Activated CD4-positive, alpha-beta memory T cell treated with anti-CD3 and anti-CD28 coated beads, Interleukin-2, amount 10 ng/mL, durations not matched to agents 7 days and 5 days (primary cell): ENCODE results near the gene ZC3HAV1. TPM values are rescaled to one million over a fixed set of nuclear protein-coding genes. Genes with fewer than 3 reads are reported as not detected.
"Not testable (repeated sequence)": the region's sequence is repeated elsewhere in the genome, so short reads cannot be mapped to it uniquely, and the experiment has no call there.

Source experiments
- CTCF ChIA-PET: fragments of 350-600 bp; sonication (Branson Sonifier 250); formaldehyde crosslinking; loops from one replicate; lab custom pipeline; 2021; ENCODE audit warnings: antibody characterized with exemption, inconsistent platforms; lab: Charles Lee
- POLR2A ChIA-PET: fragments of 350-600 bp; sonication (Branson Sonifier 250); formaldehyde crosslinking; loops from one replicate; lab custom pipeline; 2021; ENCODE audit warnings: antibody characterized with exemption; lab: Charles Lee
- DNase-seq: peaks from one replicate; pipeline ENCODE4 v3.0.0-alpha.2; 2020
- H3K27ac Mint-ChIP-seq: one replicate; pipeline ENCODE4 v1.8.0; 2021; ENCODE audit warnings: mild to moderate bottlenecking, mixed read lengths
- H3K27me3 Mint-ChIP-seq: one replicate; pipeline ENCODE4 v1.8.0; 2021; ENCODE audit warnings: mixed read lengths
- H3K36me3 Mint-ChIP-seq: one replicate; pipeline ENCODE4 v1.8.0; 2021; ENCODE audit warnings: low read depth, mixed read lengths
- H3K4me1 Mint-ChIP-seq: one replicate; pipeline ENCODE4 v1.8.0; 2021; ENCODE audit warnings: mixed read lengths
- H3K4me3 Mint-ChIP-seq: one replicate; pipeline ENCODE4 v1.8.0; 2021; ENCODE audit warnings: mild to moderate bottlenecking, mixed read lengths
- H3K9me3 Mint-ChIP-seq: one replicate; pipeline ENCODE4 v1.8.0; 2021; ENCODE audit warnings: mixed read lengths
- total RNA-seq, 2 experiments: library from RNA; stranded (reverse); gene quantifications; one replicate each; pipeline ENCODE4 v1.2.3, GENCODE V29; 2021

ZC3HAV1 gene
- total RNA-seq, 2 experiments from 2014 or later, result 129 to 133 TPM

DNA sequence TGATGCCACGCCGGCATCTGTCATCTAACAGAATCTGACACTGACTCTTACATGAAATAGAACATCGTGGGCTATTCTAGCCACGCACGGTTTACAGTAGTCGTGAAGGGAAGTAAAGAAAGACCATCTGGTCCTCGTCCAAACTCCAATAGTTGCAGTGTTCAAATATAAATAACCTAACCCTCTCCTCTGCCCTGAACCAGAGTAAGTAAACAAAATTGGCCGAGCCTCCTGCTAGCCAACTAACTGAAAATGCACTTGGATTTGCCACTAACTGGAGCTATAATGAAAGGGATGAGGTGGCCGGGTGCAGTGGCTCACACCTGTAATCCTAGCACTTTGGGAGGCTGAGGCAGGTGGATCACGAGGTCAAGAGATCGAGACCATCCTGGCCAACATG, 44.2 kb downstream of the ZC3HAV1 start:
- Mint-ChIP-seq H3K4me3 (no peak overlapping the region), H3K27ac (peak overlapping the region; percentile 2)
- no peak for DNase-seq

DNA sequence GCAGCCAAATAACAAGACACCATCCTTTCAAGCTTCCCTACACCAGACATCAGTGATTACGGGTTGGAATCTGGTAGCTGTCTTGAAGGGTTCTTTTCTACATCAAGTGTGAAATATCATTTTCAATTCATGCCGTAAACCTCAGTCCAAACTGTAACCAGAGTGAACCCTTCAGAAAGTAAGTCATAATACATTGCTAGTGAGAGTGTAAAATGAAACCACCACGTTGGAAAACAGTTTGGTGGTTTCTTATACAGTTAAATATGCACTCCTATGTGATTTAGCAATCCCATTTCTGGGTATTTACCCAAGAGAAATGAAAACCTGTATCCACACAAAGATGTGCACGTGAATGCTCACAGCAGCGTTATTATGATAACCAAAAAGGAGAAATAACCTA, 48.1 kb downstream of the ZC3HAV1 start:
- no peak for DNase-seq
- no peaks in the 10 kb centered on the region for H3K9me3 Mint-ChIP-seq
- H3K4me1 Mint-ChIP-seq, result peaks cover 74% of the 10 kb centered on the region
- POLR2A ChIA-PET, result interaction anchor here (0.9 to 14.5 kb wide), 5 partner anchors 8 to 30 kb away, joined by 3 to 171 read pairs (median 6); no protein-coding TSS in a partner anchor
- CTCF ChIA-PET, result interaction anchor here (1.0 to 3.6 kb wide), 3 partner anchors 13 to 44 kb away, joined by 3 to 18 read pairs (median 12); no protein-coding TSS in a partner anchor
- no peaks in the 10 kb centered on the region for H3K27me3 Mint-ChIP-seq
- peak overlapping the region; percentile 68 for H3K27ac Mint-ChIP-seq
- H3K4me3 Mint-ChIP-seq, result no peak overlapping the region
- peaks cover 89% of the 10 kb centered on the region for H3K36me3 Mint-ChIP-seq

More for the DNA sequence above, 44.2 kb downstream of the ZC3HAV1 start:
- ChIA-PET POLR2A (interaction anchor here (0.7 to 14.5 kb wide), 8 partner anchors 10 to 295 kb away, joined by 3 to 171 read pairs (median 4); partner anchors contain the start of gene LUC7L2), CTCF (interaction anchor here (1.3 to 2.6 kb wide), 5 partner anchors 10 to 179 kb away, joined by 3 to 17 read pairs (median 6); no protein-coding TSS in a partner anchor)
- no peaks in the 10 kb centered on the region for H3K27me3 Mint-ChIP-seq
- H3K4me1 Mint-ChIP-seq, result peaks cover 80% of the 10 kb centered on the region
- peaks cover 93% of the 10 kb centered on the region for H3K36me3 Mint-ChIP-seq
- no peaks in the 10 kb centered on the region for H3K9me3 Mint-ChIP-seq

- ChIA-PET CTCF (interaction anchor here (1.2 to 3.6 kb wide), 5 partner anchors 8 to 174 kb away, joined by 3 to 18 read pairs (median 8); no protein-coding TSS in a partner anchor), POLR2A (interaction anchor here (0.9 to 14.5 kb wide), 7 partner anchors 9 to 30 kb away, joined by 3 to 171 read pairs (median 5); no protein-coding TSS in a partner anchor)
- peaks cover 89% of the 10 kb centered on the region for H3K36me3 Mint-ChIP-seq
- no peak for DNase-seq
- no peak overlapping the region for H3K4me3 Mint-ChIP-seq
- no peaks in the 10 kb centered on the region for H3K9me3 Mint-ChIP-seq
- H3K27ac Mint-ChIP-seq, result peak overlapping the region; percentile 68
- no peaks in the 10 kb centered on the region for H3K27me3 Mint-ChIP-seq
- H3K4me1 Mint-ChIP-seq, result peaks cover 73% of the 10 kb centered on the region
Observed at GRCh38 chr7:139060695-139061237, 48.8 kb downstream of the ZC3HAV1 start.

DNA sequence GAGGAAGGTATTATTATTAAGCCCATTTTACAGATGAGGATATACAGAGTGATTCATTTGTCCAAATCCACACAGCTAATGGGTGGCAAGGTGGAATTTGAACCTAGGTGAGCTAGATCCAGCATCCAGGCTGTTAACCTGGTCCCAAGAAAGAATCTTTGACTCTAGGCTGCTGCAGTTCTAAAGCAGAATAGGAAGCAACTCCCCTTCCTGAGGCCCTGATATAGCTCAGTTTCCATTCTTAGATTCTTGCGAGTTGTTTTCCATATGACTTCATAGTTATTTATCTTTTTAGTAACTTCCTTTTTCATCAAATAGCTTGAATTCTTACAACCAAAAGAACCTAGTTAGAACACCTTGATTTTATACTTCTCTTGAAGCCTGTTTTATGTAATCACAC, 49.6 kb downstream of the ZC3HAV1 start:
- Mint-ChIP-seq H3K27ac (peak overlapping the region; percentile 68), H3K4me3 (no peak overlapping the region), H3K4me1 (peaks cover 66% of the 10 kb centered on the region), H3K36me3 (peaks cover 89% of the 10 kb centered on the region), H3K27me3 (no peaks in the 10 kb centered on the region), H3K9me3 (no peaks in the 10 kb centered on the region)
- POLR2A ChIA-PET, result interaction anchor here (1.1 to 14.5 kb wide), 8 partner anchors 9 to 35 kb away, joined by 3 to 171 read pairs (median 4); no protein-coding TSS in a partner anchor
- CTCF ChIA-PET, result interaction anchor here (1.2 to 3.6 kb wide), 6 partner anchors 9 to 173 kb away, joined by 3 to 18 read pairs (median 6); no protein-coding TSS in a partner anchor
- no peak for DNase-seq

GRCh38 chr7:139058943-139059342, 50.6 kb downstream of the ZC3HAV1 start:
- H3K4me1 Mint-ChIP-seq, result peaks cover 62% of the 10 kb centered on the region
- peak overlapping the region; percentile 53 for H3K27ac Mint-ChIP-seq
- no peaks in the 10 kb centered on the region for H3K9me3 Mint-ChIP-seq
- no peak for DNase-seq
- peaks cover 89% of the 10 kb centered on the region for H3K36me3 Mint-ChIP-seq
- H3K4me3 Mint-ChIP-seq, result no peak overlapping the region
- ChIA-PET CTCF (interaction anchor here (0.7 to 3.6 kb wide), 4 partner anchors 12 to 172 kb away, joined by 3 to 12 read pairs (median 6); no protein-coding TSS in a partner anchor), POLR2A (interaction anchor here (0.7 to 14.5 kb wide), 6 partner anchors 10 to 36 kb away, joined by 3 to 171 read pairs (median 4); no protein-coding TSS in a partner anchor)
- no peaks in the 10 kb centered on the region for H3K27me3 Mint-ChIP-seq

GRCh38 chr7:139055674-139056073, 53.8 kb downstream of the ZC3HAV1 start:
- POLR2A ChIA-PET, result no interaction called here
- CTCF ChIA-PET, result interaction anchor here (2.1 kb wide), 1 partner anchor 19 kb away, joined by 7 read pairs; no protein-coding TSS in a partner anchor
- Mint-ChIP-seq H3K9me3 (no peaks in the 10 kb centered on the region), H3K36me3 (peaks cover 85% of the 10 kb centered on the region), H3K27me3 (no peaks in the 10 kb centered on the region), H3K27ac (peak overlapping the region; percentile 54), H3K4me3 (no peak overlapping the region), H3K4me1 (peaks cover 53% of the 10 kb centered on the region)
- no peak for DNase-seq

DNA sequence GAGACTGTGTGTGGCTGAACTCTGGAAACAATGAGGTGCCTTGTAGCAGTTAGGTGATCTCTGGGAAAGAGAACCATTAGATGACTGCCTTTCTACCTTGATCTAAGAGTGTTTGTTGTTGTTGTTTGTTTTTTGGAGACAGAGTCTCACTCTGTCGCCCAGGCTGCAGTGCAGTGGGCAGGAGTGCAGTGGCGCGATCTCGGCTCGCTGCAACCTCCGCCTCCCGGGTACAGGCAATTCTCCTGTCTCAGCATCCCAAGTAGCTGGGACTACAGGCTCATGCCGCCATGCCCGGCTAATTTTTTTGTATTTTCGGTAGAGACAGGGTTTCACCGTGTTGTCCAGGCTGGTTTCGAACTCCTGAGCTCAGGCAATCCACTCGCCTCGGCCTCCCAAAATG, 54.9 kb downstream of the ZC3HAV1 start:
- CTCF ChIA-PET, result interaction anchor here (1.2 to 3.3 kb wide), 3 partner anchors 15 to 37 kb away, joined by 3 to 17 read pairs (median 7); no protein-coding TSS in a partner anchor
- H3K27ac Mint-ChIP-seq, DNase-seq, H3K27me3 Mint-ChIP-seq, H3K9me3 Mint-ChIP-seq, H3K4me3 Mint-ChIP-seq: not testable (repeated sequence)
- peaks cover 86% of the 10 kb centered on the region for H3K36me3 Mint-ChIP-seq
- POLR2A ChIA-PET, result interaction anchor here (0.6 to 11.9 kb wide), 3 partner anchors 10 to 20 kb away, joined by 3 to 171 read pairs (median 4); no protein-coding TSS in a partner anchor
- H3K4me1 Mint-ChIP-seq, result peaks cover 50% of the 10 kb centered on the region

DNA sequence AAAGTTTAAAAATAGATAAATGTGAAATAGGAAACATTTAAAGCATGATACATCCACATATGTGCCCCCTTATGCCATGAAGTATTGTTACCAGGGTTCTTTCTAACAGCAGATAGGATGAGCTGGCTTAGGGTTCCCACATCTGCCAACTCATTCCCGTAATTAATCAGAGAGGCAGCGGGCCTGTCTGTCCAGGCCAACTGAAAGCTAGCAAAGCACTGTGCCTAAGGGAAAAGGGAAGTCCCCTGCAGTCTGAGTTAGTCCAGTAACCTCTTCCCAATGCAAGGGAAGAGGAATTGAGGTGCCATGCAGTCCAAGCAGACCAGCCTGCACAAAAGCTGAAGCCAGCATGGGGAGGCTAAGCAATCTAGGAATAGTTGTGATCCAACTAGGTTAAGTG, 55.4 kb downstream of the ZC3HAV1 start:
- CTCF ChIA-PET, result interaction anchor here (0.9 to 3.3 kb wide), 7 partner anchors 9 to 167 kb away, joined by 3 to 17 read pairs (median 5); no protein-coding TSS in a partner anchor
- Mint-ChIP-seq H3K27ac (no peak overlapping the region), H3K4me1 (peaks cover 56% of the 10 kb centered on the region), H3K27me3 (no peaks in the 10 kb centered on the region), H3K4me3 (no peak overlapping the region), H3K36me3 (peaks cover 89% of the 10 kb centered on the region), H3K9me3 (no peaks in the 10 kb centered on the region)
- DNase-seq, result no peak
- POLR2A ChIA-PET, result interaction anchor here (0.6 to 11.9 kb wide), 3 partner anchors 9 to 21 kb away, joined by 3 to 171 read pairs (median 4); no protein-coding TSS in a partner anchor

DNA sequence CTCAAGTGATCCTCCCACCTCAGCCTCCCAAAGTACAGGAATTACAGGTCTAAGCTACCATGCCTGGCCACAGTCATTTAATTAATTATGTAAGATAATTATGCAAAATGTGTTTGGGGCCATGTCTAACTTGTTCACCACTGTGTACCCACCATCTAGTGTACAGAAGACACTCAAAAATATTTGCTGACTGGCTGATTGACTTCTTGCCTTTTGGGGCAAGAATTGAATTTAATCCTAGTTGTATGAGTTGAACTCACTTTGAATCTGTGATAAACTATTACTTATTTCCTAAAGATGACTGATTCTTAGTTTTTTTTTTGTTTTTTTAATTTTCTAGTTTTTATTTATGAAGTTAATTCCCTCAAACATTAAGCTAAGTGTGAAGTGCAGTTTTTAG, 57.9 kb downstream of the ZC3HAV1 start:
- DNase-seq, result no peak
- Mint-ChIP-seq H3K27ac (peak overlapping the region; percentile 58), H3K4me3 (no peak overlapping the region), H3K27me3 (no peaks in the 10 kb centered on the region), H3K36me3 (peaks cover 93% of the 10 kb centered on the region), H3K9me3 (no peaks in the 10 kb centered on the region), H3K4me1 (peaks cover 65% of the 10 kb centered on the region)
- ChIA-PET POLR2A (interaction anchor here (0.6 to 11.9 kb wide), 3 partner anchors 13 to 1131 kb away, joined by 3 to 171 read pairs (median 9); no protein-coding TSS in a partner anchor), CTCF (interaction anchor here (0.7 to 3.3 kb wide), 7 partner anchors 10 to 169 kb away, joined by 3 to 17 read pairs (median 4); no protein-coding TSS in a partner anchor)

DNA sequence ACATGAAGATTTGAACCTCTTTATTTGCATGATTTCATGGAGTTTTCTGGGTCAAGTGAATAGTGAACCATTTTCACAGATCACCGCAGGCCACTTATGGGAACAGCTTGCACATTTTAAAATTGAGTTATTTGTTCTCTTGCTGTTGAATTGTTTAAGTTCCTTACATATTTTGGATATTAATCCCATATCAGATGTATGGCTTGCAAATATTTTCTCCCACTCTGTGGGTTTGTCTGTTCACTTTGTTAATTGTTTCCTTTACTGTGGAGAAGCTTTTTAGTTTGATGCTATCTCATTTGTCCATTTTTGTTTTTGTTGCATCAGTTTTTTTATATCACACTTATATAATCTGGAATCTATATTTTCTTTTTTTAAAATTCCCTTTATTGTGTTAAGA, 59.6 kb downstream of the ZC3HAV1 start:
- Mint-ChIP-seq H3K4me1 (peaks cover 76% of the 10 kb centered on the region), H3K36me3 (peaks cover 93% of the 10 kb centered on the region)

GRCh38 chr7:139049111-139049510, 60.4 kb downstream of the ZC3HAV1 start:
- CTCF ChIA-PET, result interaction anchor here (0.8 to 1.9 kb wide), 6 partner anchors 14 to 173 kb away, joined by 3 to 7 read pairs (median 4); no protein-coding TSS in a partner anchor
- H3K36me3 Mint-ChIP-seq, result peaks cover 92% of the 10 kb centered on the region
- no peak overlapping the region for H3K4me3 Mint-ChIP-seq
- H3K9me3 Mint-ChIP-seq, result no peaks in the 10 kb centered on the region
- H3K4me1 Mint-ChIP-seq, result peaks cover 79% of the 10 kb centered on the region
- peak overlapping the region; percentile 73 for H3K27ac Mint-ChIP-seq
- POLR2A ChIA-PET, result interaction anchor here (1.3 to 11.9 kb wide), 8 partner anchors 12 to 163 kb away, joined by 3 to 171 read pairs (median 8); partner anchors contain the start of gene ZC3HAV1L
- no peaks in the 10 kb centered on the region for H3K27me3 Mint-ChIP-seq
- no peak for DNase-seq

More for the DNA sequence above, 59.6 kb downstream of the ZC3HAV1 start:
- no peak overlapping the region for H3K4me3 Mint-ChIP-seq
- peak overlapping the region; percentile 73 for H3K27ac Mint-ChIP-seq
- CTCF ChIA-PET, result interaction anchor here (1.3 to 2.2 kb wide), 4 partner anchors 22 to 163 kb away, joined by 3 to 7 read pairs (median 5); no protein-coding TSS in a partner anchor
- no peak for DNase-seq
- POLR2A ChIA-PET, result interaction anchor here (1.5 to 11.9 kb wide), 6 partner anchors 13 to 45 kb away, joined by 3 to 171 read pairs (median 8); partner anchors contain the start of gene ZC3HAV1L
- H3K9me3 Mint-ChIP-seq, result no peaks in the 10 kb centered on the region
- no peaks in the 10 kb centered on the region for H3K27me3 Mint-ChIP-seq

GRCh38 chr7:139047970-139048369, 61.5 kb downstream of the ZC3HAV1 start:
- Mint-ChIP-seq H3K27ac (peak overlapping the region; percentile 84), H3K4me3 (no peak overlapping the region), H3K27me3 (no peaks in the 10 kb centered on the region), H3K4me1 (peaks cover 79% of the 10 kb centered on the region), H3K36me3 (peaks cover 91% of the 10 kb centered on the region), H3K9me3 (no peaks in the 10 kb centered on the region)
- DNase-seq, result peak; percentile 61
- POLR2A ChIA-PET, result interaction anchor here (1.2 to 11.9 kb wide), 7 partner anchors 11 to 162 kb away, joined by 3 to 171 read pairs (median 3); partner anchors contain the start of gene ZC3HAV1L
- CTCF ChIA-PET, result interaction anchor here (1.1 to 1.9 kb wide), 2 partner anchors 27 to 30 kb away, joined by 4 to 7 read pairs; no protein-coding TSS in a partner anchor
